Epithelial cell of proximal tubule (primary cell): ENCODE results near the gene CNOT1. TPM values are rescaled to one million over a fixed set of nuclear protein-coding genes. Genes with fewer than 3 reads are reported as not detected.

Source experiments
- DNase-seq: peaks from one replicate; pipeline ENCODE4 v3.0.0-alpha.2; 2011; ENCODE audit warnings: low read depth
- H3K4me3 ChIP-seq: 2 replicates; pipeline ENCODE4 v1.5.1; 2011; ENCODE audit warnings: low read depth, mild to moderate bottlenecking, low read length
- CTCF ChIP-seq: conservative IDR thresholded peaks from 2 replicates; pipeline ENCODE4 v1.5.1; 2012; ENCODE audit warnings: low read depth, mild to moderate bottlenecking, low read length
- total RNA-seq: library from RNA; depleted of rRNA; stranded (reverse); fragments of >200 nt; gene quantifications from 2 replicates; pipeline ENCODE4 v1.2.3, GENCODE V29; 2015

CNOT1 gene
- total RNA-seq, 1 donor from 2014 or later = 70.6 TPM

- DNase-seq = no peak
- TF ChIP-seq CTCF = no peak
- no peak overlapping the region for H3K4me3 ChIP-seq
Measured at GRCh38 chr16:58541711-58542110, 87.9 kb downstream of the CNOT1 start.

DNA sequence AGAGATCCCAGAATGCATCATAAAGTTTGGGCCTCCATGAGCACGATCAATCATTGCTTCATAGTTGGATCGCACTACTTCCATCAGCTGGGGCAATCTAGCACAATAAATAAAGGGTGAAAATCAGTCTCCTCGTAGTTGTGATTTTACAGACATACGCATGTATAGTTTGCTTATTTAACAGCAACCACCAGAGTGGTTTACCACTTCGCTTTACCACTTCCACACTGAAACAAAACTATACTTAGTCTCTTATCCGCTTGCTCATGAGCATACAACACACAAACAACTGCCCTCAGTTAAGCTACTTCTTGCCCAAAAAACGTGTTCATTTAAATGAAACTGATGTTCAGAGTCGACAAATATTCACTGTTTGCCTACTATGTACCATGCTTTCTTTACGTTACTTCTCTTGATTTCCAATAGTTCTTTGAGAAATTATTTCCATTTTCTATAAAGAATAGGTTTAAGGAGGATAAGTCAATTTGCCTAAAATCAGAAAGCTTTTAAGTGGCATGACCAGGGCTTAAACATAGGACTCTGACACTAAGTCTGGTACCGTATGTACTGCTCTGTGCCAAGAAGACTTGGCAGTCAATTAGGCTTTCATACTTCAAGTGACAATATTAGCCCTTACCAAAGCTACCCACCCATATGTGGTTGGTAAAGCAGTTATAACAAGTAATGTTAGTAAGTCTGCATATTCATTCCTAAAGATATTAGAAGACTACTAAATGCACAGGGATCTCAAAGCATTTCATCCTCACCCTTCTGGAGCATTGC is 92.3 kb downstream of the CNOT1 start:
- no peak for TF ChIP-seq CTCF
- no peak overlapping the region for H3K4me3 ChIP-seq
- DNase-seq = no peak

- no peak for TF ChIP-seq CTCF
- no peak overlapping the region for H3K4me3 ChIP-seq
- DNase-seq = no peak
Measured at GRCh38 chr16:58536278-58536677, 93.3 kb downstream of the CNOT1 start.

- no peak for DNase-seq
- H3K4me3 ChIP-seq = no peak overlapping the region
- no peak for TF ChIP-seq CTCF
Measured at GRCh38 chr16:58535100-58535499, 94.5 kb downstream of the CNOT1 start.

DNA sequence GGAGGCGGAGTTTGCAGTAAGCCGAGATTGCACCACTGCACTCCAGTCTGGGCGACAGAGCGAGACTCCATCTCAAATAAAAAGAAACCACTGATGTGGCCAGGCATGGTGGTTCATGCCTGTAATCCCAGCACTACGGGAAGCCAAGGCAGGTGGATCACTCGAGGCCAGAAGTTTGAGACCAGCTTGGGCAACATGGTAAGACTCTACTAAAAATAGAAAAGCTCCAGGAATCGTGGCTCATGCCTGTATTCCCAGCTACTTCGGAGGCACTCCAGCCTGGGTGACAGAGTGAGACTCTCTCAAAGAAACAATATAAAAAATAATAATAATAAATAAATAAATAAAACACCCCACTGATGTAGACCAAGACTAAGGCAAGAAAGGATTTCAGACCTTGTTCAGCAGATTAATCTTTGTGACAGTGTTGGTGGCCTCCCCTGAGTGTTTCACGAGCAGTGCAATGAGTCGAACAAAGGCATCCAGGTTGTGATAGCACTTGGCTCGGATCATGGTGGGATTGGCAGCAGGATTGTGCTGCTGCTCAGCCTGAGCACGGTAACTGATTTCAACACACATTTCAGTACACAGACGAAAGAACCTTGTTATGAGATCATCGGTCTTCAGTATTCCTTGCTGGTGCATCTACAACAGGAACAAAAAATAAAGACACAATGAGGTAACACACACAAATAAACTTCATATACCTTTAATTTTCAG is 95.7 kb downstream of the CNOT1 start:
- no peak for DNase-seq

GRCh38 chr16:58532414-58532813 is 97.2 kb downstream of the CNOT1 start:
- DNase-seq = no peak
- no peak for TF ChIP-seq CTCF
- H3K4me3 ChIP-seq = no peak overlapping the region

More for the DNA sequence above, 95.7 kb downstream of the CNOT1 start:
- H3K4me3 ChIP-seq = no peak overlapping the region
- no peak for TF ChIP-seq CTCF
